H9 (cell line): ENCODE measurements around the gene CYP24A1. TPM values are rescaled to one million over a fixed set of nuclear protein-coding genes. Genes with fewer than 3 reads are reported as not detected.

Experiments used
- DNase-seq: peaks from one replicate; pipeline ENCODE4 v3.0.0-alpha.2; 2017
- H2AFZ ChIP-seq: one replicate; pipeline ENCODE4 v1.6.1; 2013; ENCODE audit warnings: mild to moderate bottlenecking, low read length, control low read depth, moderate library complexity
- H2AK5ac ChIP-seq: 2 replicates; pipeline ENCODE4 v1.6.1; 2013; ENCODE audit warnings: low read length, control low read depth, mixed read lengths; ENCODE audit not compliant: insufficient read length
- H2BK120ac ChIP-seq: one replicate; pipeline ENCODE4 v1.6.1; 2013; ENCODE audit warnings: low read depth, mild to moderate bottlenecking, low read length, control low read depth, inconsistent platforms; ENCODE audit not compliant: poor library complexity, severe bottlenecking
- H2BK12ac ChIP-seq: 2 replicates; pipeline ENCODE4 v1.6.1; 2013; ENCODE audit warnings: low read length, control low read depth, mixed read lengths, low read depth; ENCODE audit not compliant: insufficient read length
- H2BK15ac ChIP-seq: 2 replicates; pipeline ENCODE4 v1.6.1; 2013; ENCODE audit warnings: low read depth, low read length, control low read depth
- H2BK20ac ChIP-seq: one replicate; pipeline ENCODE4 v1.6.1; 2013; ENCODE audit warnings: low read depth, mild to moderate bottlenecking, low read length, control low read depth, inconsistent platforms; ENCODE audit not compliant: poor library complexity, severe bottlenecking
- H2BK5ac ChIP-seq: 2 replicates; pipeline ENCODE4 v1.6.1; 2013; ENCODE audit warnings: low read length, control low read depth, mixed read lengths; ENCODE audit not compliant: insufficient read length
- H3K14ac ChIP-seq: 2 replicates; pipeline ENCODE4 v1.6.1; 2013; ENCODE audit warnings: low read length, control low read depth; ENCODE audit not compliant: insufficient read depth
- H3K18ac ChIP-seq: 2 replicates; pipeline ENCODE4 v1.6.1; 2013; ENCODE audit warnings: low read depth, mild to moderate bottlenecking, mixed read lengths, low read length, control low read depth; ENCODE audit not compliant: insufficient read length
- H3K23ac ChIP-seq: 2 replicates; pipeline ENCODE4 v1.6.1; 2013; ENCODE audit warnings: low read length, control low read depth, mixed read lengths, low read depth; ENCODE audit not compliant: insufficient read length
- H3K23me2 ChIP-seq: 2 replicates; pipeline ENCODE4 v1.6.1; 2013; ENCODE audit warnings: low read depth, mild to moderate bottlenecking, mixed read lengths, low read length, control low read depth; ENCODE audit not compliant: insufficient read length, poor library complexity, severe bottlenecking
- H3K27ac ChIP-seq: 2 replicates; pipeline ENCODE4 v1.5.1; 2013; ENCODE audit warnings: low read length, control low read depth, mixed read lengths, low read depth; ENCODE audit not compliant: insufficient read length
- H3K27me3 ChIP-seq: 2 replicates; pipeline ENCODE4 v1.6.1; 2013; ENCODE audit warnings: low read length, control low read depth, inconsistent platforms; ENCODE audit not compliant: insufficient read depth
- H3K4ac ChIP-seq: 2 replicates; pipeline ENCODE4 v1.6.1; 2013; ENCODE audit warnings: low read depth, mild to moderate bottlenecking, control low read depth, inconsistent platforms, low read length, moderate library complexity
- H3K4me1 ChIP-seq: 2 replicates; pipeline ENCODE4 v1.6.1; 2013; ENCODE audit warnings: low read length, control low read depth, inconsistent platforms; ENCODE audit not compliant: insufficient read depth
- H3K4me2 ChIP-seq: 2 replicates; pipeline ENCODE4 v1.6.1; 2013; ENCODE audit warnings: low read length, control low read depth, mixed read lengths; ENCODE audit not compliant: insufficient read length, insufficient read depth
- H3K56ac ChIP-seq: 2 replicates; pipeline ENCODE4 v1.6.1; 2013; ENCODE audit warnings: low read depth, mild to moderate bottlenecking, mixed read lengths, low read length, control low read depth; ENCODE audit not compliant: insufficient read length
- H3K79me1 ChIP-seq: 2 replicates; pipeline ENCODE4 v1.6.1; 2013; ENCODE audit warnings: low read depth, mild to moderate bottlenecking, moderate library complexity, low read length, control low read depth, inconsistent platforms; ENCODE audit not compliant: insufficient read depth, poor library complexity, severe bottlenecking
- H3K79me2 ChIP-seq: 2 replicates; pipeline ENCODE4 v1.6.1; 2013; ENCODE audit warnings: low read length, control low read depth, inconsistent platforms; ENCODE audit not compliant: insufficient read depth
- H3K9ac ChIP-seq: 2 replicates; pipeline ENCODE4 v1.6.1; 2013; ENCODE audit warnings: low read length, control low read depth, mixed read lengths; ENCODE audit not compliant: insufficient read length; ENCODE audit errors: extremely low read depth
- H3K9me3 ChIP-seq: one replicate; pipeline ENCODE4 v1.6.1; 2013; ENCODE audit warnings: low read depth, low read length, inconsistent platforms; ENCODE audit not compliant: control insufficient read depth
- H3T11ph ChIP-seq: one replicate; pipeline ENCODE4 v1.6.1; 2013; ENCODE audit warnings: mild to moderate bottlenecking, low read length, control low read depth, inconsistent platforms
- H4K20me1 ChIP-seq: one replicate; pipeline ENCODE4 v1.6.1; 2013; ENCODE audit not compliant: control insufficient read depth, insufficient read length, insufficient read depth
- H4K5ac ChIP-seq: 2 replicates; pipeline ENCODE4 v1.6.1; 2013; ENCODE audit warnings: low read depth, mild to moderate bottlenecking, mixed read lengths, low read length, control low read depth; ENCODE audit not compliant: insufficient read length
- H4K8ac ChIP-seq: replicated peaks from 2 replicates; pipeline ENCODE4 v1.6.1; 2013; ENCODE audit warnings: low read length, control low read depth, mixed read lengths, low read depth; ENCODE audit not compliant: insufficient read length
- H4K91ac ChIP-seq: 2 replicates; pipeline ENCODE4 v1.6.1; 2013; ENCODE audit warnings: low read depth, mild to moderate bottlenecking, moderate library complexity, mixed read lengths, low read length, control low read depth; ENCODE audit not compliant: insufficient read length
- H3K27ac Mint-ChIP-seq, 3 experiments: 2 replicates in 2 of 3; 3 replicates in 1 of 3; pipeline ENCODE4 v1.8.0; 2020 to 2021; ENCODE audit warnings: mixed read lengths in 3 of 3, mild to moderate bottlenecking in 1 of 3, moderate library complexity in 1 of 3
- H3K27me3 Mint-ChIP-seq: 2 replicates; pipeline ENCODE4 v1.8.0; 2021; ENCODE audit warnings: low read depth, mild to moderate bottlenecking, moderate library complexity, mixed read lengths
- H3K36me3 Mint-ChIP-seq, 3 experiments: 2 replicates in 2 of 3; 3 replicates in 1 of 3; pipeline ENCODE4 v1.8.0; 2020 to 2021; ENCODE audit warnings: low read depth in 3 of 3, mixed read lengths in 3 of 3; ENCODE audit not compliant: insufficient read depth in 1 of 3
- H3K4me1 Mint-ChIP-seq, 2 experiments: 2 replicates each; pipeline ENCODE4 v1.8.0; 2020; ENCODE audit warnings: mixed read lengths in 2 of 2
- H3K4me3 Mint-ChIP-seq, 2 experiments: 2 replicates in 1 of 2; 3 replicates in 1 of 2; pipeline ENCODE4 v1.8.0; 2020 to 2021; ENCODE audit warnings: mild to moderate bottlenecking in 2 of 2, mixed read lengths in 2 of 2, moderate library complexity in 1 of 2
- H3K9me3 Mint-ChIP-seq, 2 experiments: 2 replicates in 1 of 2; 3 replicates in 1 of 2; pipeline ENCODE4 v1.8.0; 2020; ENCODE audit warnings: mild to moderate bottlenecking in 2 of 2, mixed read lengths in 2 of 2, moderate library complexity in 1 of 2
- WGBS: extraction: QIAGEN DNeasy Blood & Tissue Kit; methylation state at CpG from one replicate; pipeline ENCODE4 v1.1.7; 2013; ENCODE audit warnings: missing lambda C conversion rate, low lambda C conversion rate, mixed read lengths; ENCODE audit not compliant: insufficient read length; ENCODE audit errors: extremely low coverage; 5-methylcytosine and 5-hydroxymethylcytosine counted together
- total RNA-seq: library from RNA; stranded (reverse); gene quantifications from 2 replicates; pipeline ENCODE4 v1.2.1, GENCODE V29; 2021
- TF ChIP-seq, protein P1 (sequence below): fragments of 200-600 bp; sonication (generic); conservative IDR thresholded peaks from 3 replicates; pipeline ENCODE4 v1.8.0; 2021; ENCODE audit warnings: antibody characterized with exemption, mild to moderate bottlenecking

The CYP24A1 gene
- total RNA-seq, 1 experiment from 2014 or later = not detected

GRCh38 chr20:54140067-54140466, 33.7 kb downstream of the CYP24A1 start:
- no peaks in the 10 kb centered on the region for H3K4me1 ChIP-seq
- no peak overlapping the region for H2BK5ac ChIP-seq
- H3K23ac ChIP-seq = no peak overlapping the region
- H4K5ac ChIP-seq = no peak overlapping the region
- no peak overlapping the region for H3K14ac ChIP-seq
- H3K79me2 ChIP-seq = no peaks in the 10 kb centered on the region
- H3K27ac Mint-ChIP-seq = no peak overlapping the region
- H3K4me1 Mint-ChIP-seq = no peaks in the 10 kb centered on the region
- no peak overlapping the region for H2AK5ac ChIP-seq
- no peaks in the 10 kb centered on the region; a peak in 1 of 7 replicates for H3K36me3 Mint-ChIP-seq
- H3T11ph ChIP-seq = no peak overlapping the region
- no peaks in the 10 kb centered on the region for H3K27me3 ChIP-seq
- H2BK15ac ChIP-seq = no peak overlapping the region
- H3K27ac ChIP-seq = no peak overlapping the region
- H3K56ac ChIP-seq = no peak overlapping the region
- H2AFZ ChIP-seq = no peak overlapping the region
- H3K9ac ChIP-seq = no peak overlapping the region
- no peak overlapping the region for H3K4me2 ChIP-seq
- H3K4ac ChIP-seq = no peak overlapping the region
- no peak overlapping the region for H2BK20ac ChIP-seq
- no peak for DNase-seq
- no peaks in the 10 kb centered on the region for H3K23me2 ChIP-seq
- no peaks in the 10 kb centered on the region for H3K79me1 ChIP-seq
- WGBS = no CpG with 5 or more reads among the region's 6 CpGs
- H3K9me3 ChIP-seq = no peaks in the 10 kb centered on the region
- TF ChIP-seq, protein P1, sequence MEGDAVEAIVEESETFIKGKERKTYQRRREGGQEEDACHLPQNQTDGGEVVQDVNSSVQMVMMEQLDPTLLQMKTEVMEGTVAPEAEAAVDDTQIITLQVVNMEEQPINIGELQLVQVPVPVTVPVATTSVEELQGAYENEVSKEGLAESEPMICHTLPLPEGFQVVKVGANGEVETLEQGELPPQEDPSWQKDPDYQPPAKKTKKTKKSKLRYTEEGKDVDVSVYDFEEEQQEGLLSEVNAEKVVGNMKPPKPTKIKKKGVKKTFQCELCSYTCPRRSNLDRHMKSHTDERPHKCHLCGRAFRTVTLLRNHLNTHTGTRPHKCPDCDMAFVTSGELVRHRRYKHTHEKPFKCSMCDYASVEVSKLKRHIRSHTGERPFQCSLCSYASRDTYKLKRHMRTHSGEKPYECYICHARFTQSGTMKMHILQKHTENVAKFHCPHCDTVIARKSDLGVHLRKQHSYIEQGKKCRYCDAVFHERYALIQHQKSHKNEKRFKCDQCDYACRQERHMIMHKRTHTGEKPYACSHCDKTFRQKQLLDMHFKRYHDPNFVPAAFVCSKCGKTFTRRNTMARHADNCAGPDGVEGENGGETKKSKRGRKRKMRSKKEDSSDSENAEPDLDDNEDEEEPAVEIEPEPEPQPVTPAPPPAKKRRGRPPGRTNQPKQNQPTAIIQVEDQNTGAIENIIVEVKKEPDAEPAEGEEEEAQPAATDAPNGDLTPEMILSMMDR = no peak
- H2BK12ac ChIP-seq = no peak overlapping the region
- no peak overlapping the region for H4K8ac ChIP-seq
- H3K27me3 Mint-ChIP-seq = no peaks in the 10 kb centered on the region
- no peak overlapping the region for H2BK120ac ChIP-seq
- no peak overlapping the region for H3K4me3 Mint-ChIP-seq
- H4K20me1 ChIP-seq = no peaks in the 10 kb centered on the region
- peaks cover 3 to 7% of the 10 kb centered on the region in 2 experiments; a peak in 3 of 5 replicates for H3K9me3 Mint-ChIP-seq
- no peak overlapping the region for H3K18ac ChIP-seq
- no peak overlapping the region for H4K91ac ChIP-seq
